PC-3 (cell line): ENCODE data around the gene DPH1.

Experiments used
- EZH2 ChIP-seq: fragments of 300-600 bp; sonication (generic); IDR thresholded peaks from one replicate; pipeline ENCODE4 v1.6.1; 2017; ENCODE audit warnings: antibody characterized with exemption, mild to moderate bottlenecking, low read length; ENCODE audit not compliant: unreplicated experiment
- TF ChIP-seq, protein P1 (sequence below): fragments of 300-600 bp; sonication (generic); conservative IDR thresholded peaks from 2 replicates; pipeline ENCODE4 v1.5.1; 2017; ENCODE audit warnings: antibody characterized with exemption, low read depth, mild to moderate bottlenecking, low read length

DNA sequence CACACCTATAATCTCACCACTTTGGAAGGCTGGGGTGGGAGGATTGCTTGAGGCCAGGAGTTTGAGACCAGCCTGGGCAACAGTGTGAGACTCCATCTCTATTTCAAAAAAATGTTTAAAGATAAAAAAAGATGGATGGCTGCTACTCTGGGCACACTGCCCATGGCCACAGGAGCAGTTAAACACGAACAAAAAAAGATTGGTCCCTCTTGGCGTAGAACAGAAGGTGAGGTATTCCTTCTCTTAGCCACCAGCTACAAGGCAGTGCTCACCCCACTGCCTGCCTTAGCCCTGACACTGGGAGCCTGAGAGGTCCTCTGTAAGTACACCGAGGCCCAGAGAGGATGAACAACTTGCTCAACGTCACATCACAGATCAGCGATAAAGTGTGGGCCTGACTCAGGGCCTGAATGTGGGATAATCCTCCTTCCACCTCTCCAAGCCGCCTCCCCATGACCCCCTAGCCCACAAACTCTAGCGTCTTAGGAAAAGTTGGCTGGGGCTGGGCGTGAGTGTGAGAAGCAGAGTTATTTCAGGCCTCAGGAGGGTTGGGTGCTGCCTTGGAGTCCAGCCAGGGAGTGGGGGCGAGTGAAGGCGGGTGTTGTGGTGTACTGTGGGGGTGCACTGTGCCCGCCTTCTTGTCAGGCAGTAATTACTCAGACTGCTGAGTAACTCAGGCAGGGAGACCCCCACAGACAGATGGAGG is 2.3 kb upstream of the DPH1 start:
- TF ChIP-seq, protein P1, sequence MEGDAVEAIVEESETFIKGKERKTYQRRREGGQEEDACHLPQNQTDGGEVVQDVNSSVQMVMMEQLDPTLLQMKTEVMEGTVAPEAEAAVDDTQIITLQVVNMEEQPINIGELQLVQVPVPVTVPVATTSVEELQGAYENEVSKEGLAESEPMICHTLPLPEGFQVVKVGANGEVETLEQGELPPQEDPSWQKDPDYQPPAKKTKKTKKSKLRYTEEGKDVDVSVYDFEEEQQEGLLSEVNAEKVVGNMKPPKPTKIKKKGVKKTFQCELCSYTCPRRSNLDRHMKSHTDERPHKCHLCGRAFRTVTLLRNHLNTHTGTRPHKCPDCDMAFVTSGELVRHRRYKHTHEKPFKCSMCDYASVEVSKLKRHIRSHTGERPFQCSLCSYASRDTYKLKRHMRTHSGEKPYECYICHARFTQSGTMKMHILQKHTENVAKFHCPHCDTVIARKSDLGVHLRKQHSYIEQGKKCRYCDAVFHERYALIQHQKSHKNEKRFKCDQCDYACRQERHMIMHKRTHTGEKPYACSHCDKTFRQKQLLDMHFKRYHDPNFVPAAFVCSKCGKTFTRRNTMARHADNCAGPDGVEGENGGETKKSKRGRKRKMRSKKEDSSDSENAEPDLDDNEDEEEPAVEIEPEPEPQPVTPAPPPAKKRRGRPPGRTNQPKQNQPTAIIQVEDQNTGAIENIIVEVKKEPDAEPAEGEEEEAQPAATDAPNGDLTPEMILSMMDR: no peak
- no peak for TF ChIP-seq EZH2
